GOT3 (cell line): ENCODE data around the gene KCNJ15.

Experiments used
- DNase-seq: peaks from one replicate; lab custom pipeline; 2025; ENCODE audit warnings: mixed read lengths; lab: John Stamatoyannopoulos, UW

The KCNJ15 gene

GRCh38 chr21:38267991-38268863, 11.4 kb downstream of the KCNJ15 start:
- no peak for DNase-seq

GRCh38 chr21:38268864-38269575, 12.2 kb downstream of the KCNJ15 start:
- DNase-seq: no peak

GRCh38 chr21:38269576-38269936, 12.8 kb downstream of the KCNJ15 start:
- DNase-seq: no peak

- DNase-seq: no peak
Observed at GRCh38 chr21:38272215-38272614, 15.4 kb downstream of the KCNJ15 start.

- DNase-seq: no peak
Observed at GRCh38 chr21:38273745-38274542, 17.2 kb downstream of the KCNJ15 start.

- no peak for DNase-seq
Observed at GRCh38 chr21:38277501-38278131, 20.8 kb downstream of the KCNJ15 start.

- DNase-seq: no peak
Observed at GRCh38 chr21:38280454-38280853, 23.7 kb downstream of the KCNJ15 start.

- no peak for DNase-seq
Observed at GRCh38 chr21:38280867-38281266, 24.1 kb downstream of the KCNJ15 start.

- no peak for DNase-seq
Observed at GRCh38 chr21:38282921-38283320, 26.1 kb downstream of the KCNJ15 start.

GRCh38 chr21:38284216-38284615, 27.4 kb downstream of the KCNJ15 start:
- DNase-seq: no peak

- no peak for DNase-seq
Observed at GRCh38 chr21:38286739-38287471, 30.1 kb downstream of the KCNJ15 start.

GRCh38 chr21:38287476-38287875, 30.7 kb downstream of the KCNJ15 start:
- no peak for DNase-seq

GRCh38 chr21:38289705-38290485, 33.1 kb downstream of the KCNJ15 start:
- DNase-seq: no peak

- DNase-seq: no peak
Observed at GRCh38 chr21:38290809-38291208, 34.0 kb downstream of the KCNJ15 start.

GRCh38 chr21:38291874-38292273, 35.1 kb downstream of the KCNJ15 start:
- DNase-seq: no peak

- DNase-seq: no peak
Observed at GRCh38 chr21:38293113-38293512, 36.3 kb downstream of the KCNJ15 start.

GRCh38 chr21:38293765-38294164, 37.0 kb downstream of the KCNJ15 start:
- no peak for DNase-seq

- no peak for DNase-seq
Observed at GRCh38 chr21:38294609-38295008, 37.8 kb downstream of the KCNJ15 start.

- DNase-seq: no peak
Observed at GRCh38 chr21:38295997-38296764, 39.4 kb downstream of the KCNJ15 start.

- DNase-seq: no peak
Observed at GRCh38 chr21:38297194-38297631, 40.4 kb downstream of the KCNJ15 start.
